SU-DHL-6 (cell line): ENCODE measurements around the gene ATF6.

Source experiments
- EZH2phosphoT487 ChIP-seq: fragments of 200-600 bp; sonication (generic), shearing (Covaris generic); conservative IDR thresholded peaks from 2 replicates; pipeline ENCODE4 v1.6.1; 2018; ENCODE audit warnings: mild to moderate bottlenecking, antibody characterized with exemption, low read length, moderate library complexity, mixed read lengths
- TF ChIP-seq, protein P1 (sequence below): fragments of 200-600 bp; sonication (generic); IDR thresholded peaks from one replicate; pipeline ENCODE4 v1.5.1; 2017; ENCODE audit warnings: antibody characterized with exemption, mild to moderate bottlenecking, low read length, moderate library complexity; ENCODE audit not compliant: insufficient read depth, poor library complexity, severe bottlenecking

DNA sequence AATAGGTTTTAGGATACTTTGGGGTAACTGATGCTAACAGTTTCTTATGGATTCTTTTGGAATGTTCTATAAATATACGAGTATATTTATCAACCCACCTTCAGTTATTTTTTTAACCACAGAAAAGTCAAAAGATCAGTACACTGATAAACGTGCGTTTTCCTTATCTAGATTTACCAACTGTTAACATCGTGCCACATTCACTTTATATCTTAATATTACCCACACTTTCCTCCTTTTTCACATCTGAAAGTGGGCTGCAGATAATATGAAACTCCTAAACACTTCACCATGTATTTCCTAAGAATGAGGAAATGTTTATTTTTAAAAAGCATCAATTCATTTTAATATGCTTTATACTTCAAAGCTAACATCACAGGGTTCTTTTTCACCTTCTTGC lies 7.7 kb downstream of the ATF6 start:
- TF ChIP-seq, protein P1, sequence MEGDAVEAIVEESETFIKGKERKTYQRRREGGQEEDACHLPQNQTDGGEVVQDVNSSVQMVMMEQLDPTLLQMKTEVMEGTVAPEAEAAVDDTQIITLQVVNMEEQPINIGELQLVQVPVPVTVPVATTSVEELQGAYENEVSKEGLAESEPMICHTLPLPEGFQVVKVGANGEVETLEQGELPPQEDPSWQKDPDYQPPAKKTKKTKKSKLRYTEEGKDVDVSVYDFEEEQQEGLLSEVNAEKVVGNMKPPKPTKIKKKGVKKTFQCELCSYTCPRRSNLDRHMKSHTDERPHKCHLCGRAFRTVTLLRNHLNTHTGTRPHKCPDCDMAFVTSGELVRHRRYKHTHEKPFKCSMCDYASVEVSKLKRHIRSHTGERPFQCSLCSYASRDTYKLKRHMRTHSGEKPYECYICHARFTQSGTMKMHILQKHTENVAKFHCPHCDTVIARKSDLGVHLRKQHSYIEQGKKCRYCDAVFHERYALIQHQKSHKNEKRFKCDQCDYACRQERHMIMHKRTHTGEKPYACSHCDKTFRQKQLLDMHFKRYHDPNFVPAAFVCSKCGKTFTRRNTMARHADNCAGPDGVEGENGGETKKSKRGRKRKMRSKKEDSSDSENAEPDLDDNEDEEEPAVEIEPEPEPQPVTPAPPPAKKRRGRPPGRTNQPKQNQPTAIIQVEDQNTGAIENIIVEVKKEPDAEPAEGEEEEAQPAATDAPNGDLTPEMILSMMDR: no peak
- no peak for TF ChIP-seq EZH2phosphoT487
